Breast epithelium (tissue), 4 donors: ENCODE measurements around the gene USP50. TPM values are rescaled to one million over a fixed set of nuclear protein-coding genes. Genes with fewer than 3 reads are reported as not detected.

ENCODE experiments used
- DNase-seq, 2 donors: peaks; one replicate each; pipeline ENCODE4 v3.0.0-alpha.2; 2019; ENCODE audit warnings: low spot score in 2 of 2
- H3K27ac ChIP-seq, 2 donors: fragments of 200-600 bp; sonication (generic) in 1 of 2; one replicate each; pipeline ENCODE4 v1.5.1; 2016 to 2019; ENCODE audit warnings: mild to moderate bottlenecking in 1 of 2
- H3K27me3 ChIP-seq, 2 donors: fragments of 200-600 bp; sonication (generic) in 1 of 2; one replicate each; pipeline versions ENCODE4 v1.5.1 to v1.6.0; 2017 to 2019; ENCODE audit warnings: control low read depth in 1 of 2, mild to moderate bottlenecking in 1 of 2
- H3K36me3 ChIP-seq: fragments of 200-600 bp; one replicate; pipeline ENCODE4 v1.5.1; 2019
- H3K4me1 ChIP-seq, 2 donors: fragments of 200-600 bp; sonication (generic); one replicate each; pipeline ENCODE4 v1.5.1; 2016 to 2019; ENCODE audit warnings: control low read depth in 1 of 2
- H3K4me3 ChIP-seq, 3 donors: fragments of 200-600 bp; sonication (generic); 1 replicate in 2 of 3; 2 replicates in 1 of 3; pipeline ENCODE4 v1.5.1; 2016 to 2019; ENCODE audit warnings: mild to moderate bottlenecking in 3 of 3, moderate library complexity in 2 of 3
- H3K9me3 ChIP-seq, 2 donors: fragments of 200-600 bp; sonication (generic) in 1 of 2; one replicate each; pipeline ENCODE4 v1.5.1; 2016 to 2019; ENCODE audit warnings: control low read depth in 1 of 2
- CTCF ChIP-seq, 3 donors: fragments of 450-650 bp; IDR thresholded peaks; one replicate each; pipeline ENCODE4 v1.5.1; 2016 to 2017; ENCODE audit warnings: antibody characterized with exemption in 3 of 3, mild to moderate bottlenecking in 3 of 3, moderate library complexity in 3 of 3
- POLR2A ChIP-seq: fragments of 450-650 bp; IDR thresholded peaks from one replicate; pipeline ENCODE4 v1.6.1; 2016; ENCODE audit warnings: antibody characterized with exemption, mild to moderate bottlenecking, moderate library complexity
- POLR2AphosphoS5 ChIP-seq, 3 donors: sonication (generic); formaldehyde crosslinking; IDR thresholded peaks; one replicate each; pipeline ENCODE4 v1.6.1; 2017; ENCODE audit warnings: antibody characterized with exemption in 3 of 3
- intact Hi-C: fragments of 100-400 bp; cut with DNase I; formaldehyde crosslinking; loops from one replicate; pipeline ENCODE4 v1.15.1; 2023; ENCODE audit warnings: low total_unique reads
- total RNA-seq, 3 donors: library from RNA; depleted of rRNA; stranded (reverse); fragments of >200 nt; gene quantifications; one replicate each; pipeline ENCODE4 v1.1.0, GENCODE V29; 2016

The USP50 gene
- total RNA-seq, 3 donors from 2014 or later: 1.2 to 1.3 TPM; not detected in 1

DNA sequence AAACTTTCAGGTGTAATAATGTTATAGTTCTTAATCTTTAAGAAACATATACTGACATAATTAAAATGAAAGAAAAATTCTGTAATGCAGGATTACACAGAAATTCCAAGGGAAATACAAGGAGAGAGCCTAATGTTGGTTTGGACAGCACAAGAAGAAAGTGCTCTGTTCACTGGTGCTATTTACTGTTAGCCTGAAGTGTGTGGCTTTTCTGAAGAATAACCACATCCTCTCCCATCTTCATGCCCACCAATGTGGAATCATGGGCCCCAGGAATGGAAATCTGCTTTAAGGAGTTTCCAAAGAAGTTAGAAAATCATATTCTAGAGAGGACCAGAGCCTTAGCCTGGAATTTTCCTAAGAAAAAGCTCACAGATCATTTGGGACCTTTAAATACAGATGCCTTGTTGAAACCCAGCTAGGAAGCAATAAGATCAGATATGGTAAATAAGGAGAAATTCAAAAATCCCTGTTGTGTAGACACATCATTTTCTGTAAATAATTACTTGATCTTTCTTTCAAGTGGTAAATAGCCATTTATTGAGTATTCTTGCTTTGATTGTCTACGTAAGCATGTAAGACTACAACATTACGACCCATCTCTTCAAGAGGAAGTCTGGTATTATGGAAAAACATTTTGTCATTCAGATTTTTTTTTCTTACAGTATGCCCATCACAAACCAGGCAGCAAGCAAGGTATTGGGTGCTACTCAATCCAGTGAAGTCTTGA lies 10.3 kb upstream of the USP50 start:
- Histone ChIP-seq H3K4me1 (no peaks in the 10 kb centered on the region), H3K9me3 (no peaks in the 10 kb centered on the region), H3K27ac (no peak overlapping the region), H3K36me3 (no peaks in the 10 kb centered on the region), H3K4me3 (no peak overlapping the region), H3K27me3 (no peaks in the 10 kb centered on the region)
- TF ChIP-seq POLR2A (no peak), POLR2AphosphoS5 (IDR thresholded peaks at IDR 0.05) (no peak), CTCF (IDR thresholded peaks at IDR 0.05) (no peak)
- intact Hi-C loops: no loop called here
- no peak for DNase-seq

DNA sequence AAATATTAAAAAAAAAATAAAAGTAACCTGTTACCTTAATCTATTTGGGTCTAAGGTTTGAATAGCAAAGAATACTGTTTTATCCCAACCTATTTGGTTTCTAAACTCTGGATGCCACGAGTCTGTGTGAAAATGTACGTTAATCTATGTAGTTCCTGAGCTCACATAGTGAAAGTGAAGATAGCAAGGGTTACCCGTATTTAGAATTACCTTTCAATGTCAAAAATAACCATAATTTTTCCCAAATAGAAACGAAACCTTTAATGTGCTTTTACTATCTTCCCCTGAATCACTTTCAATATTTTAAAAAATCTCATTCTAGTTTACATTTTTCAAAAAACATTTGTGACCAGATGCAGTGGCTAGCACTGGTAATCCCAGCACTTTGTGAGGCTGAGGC lies 5.8 kb upstream of the USP50 start:
- H3K4me3 ChIP-seq: no peak overlapping the region
- no peaks in the 10 kb centered on the region for H3K4me1 ChIP-seq
- DNase-seq: no peak
- H3K27ac ChIP-seq: no peak overlapping the region
- H3K27me3 ChIP-seq: no peaks in the 10 kb centered on the region
- no peaks in the 10 kb centered on the region for H3K36me3 ChIP-seq
- TF ChIP-seq POLR2AphosphoS5 (IDR thresholded peaks at IDR 0.05): no peak
- no peak for TF ChIP-seq POLR2A
- TF ChIP-seq CTCF (IDR thresholded peaks at IDR 0.05): no peak
- no peaks in the 10 kb centered on the region for H3K9me3 ChIP-seq
- intact Hi-C loops: no loop called here

DNA sequence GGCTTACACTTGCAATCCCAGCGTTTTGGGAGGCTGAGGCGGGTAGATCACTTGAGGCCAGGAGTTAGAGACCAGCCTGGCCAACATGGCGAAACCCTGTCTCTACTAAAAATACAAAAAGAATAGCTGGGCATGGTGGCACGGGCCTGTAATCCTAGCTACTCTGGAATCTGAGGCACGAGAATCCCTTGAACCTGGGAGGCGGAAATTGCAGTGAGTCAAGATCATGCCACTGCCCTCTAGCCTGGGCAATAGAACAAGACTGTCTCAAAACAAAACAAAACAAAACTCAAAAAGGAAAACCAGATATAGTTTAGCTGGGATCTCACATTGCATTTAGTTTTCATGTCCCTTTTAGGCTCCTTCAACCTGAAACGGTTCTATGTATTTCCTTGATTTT lies 2.9 kb upstream of the USP50 start:
- Histone ChIP-seq H3K9me3 (no peaks in the 10 kb centered on the region), H3K4me1 (no peaks in the 10 kb centered on the region), H3K27ac (no peak overlapping the region), H3K36me3 (no peaks in the 10 kb centered on the region), H3K27me3 (no peaks in the 10 kb centered on the region), H3K4me3 (no peak overlapping the region)
- TF ChIP-seq POLR2A (no peak), POLR2AphosphoS5 (IDR thresholded peaks at IDR 0.05) (no peak), CTCF (IDR thresholded peaks at IDR 0.05) (no peak)
- DNase-seq: no peak
- intact Hi-C loops: no loop called here

DNA sequence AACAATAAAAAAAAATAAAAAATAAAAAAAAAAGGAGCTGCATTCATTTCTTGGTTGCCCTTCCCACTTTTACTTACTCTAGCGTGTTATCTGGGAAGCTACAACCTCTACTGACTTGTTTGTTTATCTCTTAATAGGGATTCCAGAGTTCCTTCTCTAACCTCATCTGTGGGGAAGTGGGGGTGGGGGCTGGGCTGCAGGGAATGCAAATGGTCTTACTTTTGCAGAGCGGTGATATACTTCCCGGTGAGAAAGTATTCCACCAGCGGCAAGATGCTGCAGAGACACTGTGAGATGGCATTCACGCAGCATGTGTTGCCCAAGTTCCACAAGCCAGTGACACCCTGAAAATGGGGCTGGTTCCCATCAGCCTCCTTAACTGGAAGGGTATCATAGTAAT lies 2.1 kb downstream of the USP50 start:
- no peaks in the 10 kb centered on the region for H3K9me3 ChIP-seq
- H3K36me3 ChIP-seq: no peaks in the 10 kb centered on the region
- DNase-seq: no peak
- intact Hi-C loops: no loop called here
- H3K4me3 ChIP-seq: no peak overlapping the region
- H3K27me3 ChIP-seq: no peaks in the 10 kb centered on the region
- H3K4me1 ChIP-seq: no peaks in the 10 kb centered on the region
- H3K27ac ChIP-seq: no peak overlapping the region
- TF ChIP-seq POLR2AphosphoS5 (IDR thresholded peaks at IDR 0.05) (no peak), CTCF (IDR thresholded peaks at IDR 0.05) (no peak), POLR2A (no peak)

GRCh38 chr15:50543556-50543955 lies 2.9 kb downstream of the USP50 start:
- H3K27me3 ChIP-seq: no peaks in the 10 kb centered on the region
- H3K9me3 ChIP-seq: no peaks in the 10 kb centered on the region
- no peak for TF ChIP-seq CTCF (IDR thresholded peaks at IDR 0.05)
- no peak for TF ChIP-seq POLR2AphosphoS5 (IDR thresholded peaks at IDR 0.05)
- TF ChIP-seq POLR2A: no peak
- H3K4me1 ChIP-seq: no peaks in the 10 kb centered on the region
- intact Hi-C loops: no loop called here
- no peak overlapping the region for H3K4me3 ChIP-seq
- no peaks in the 10 kb centered on the region for H3K36me3 ChIP-seq
- no peak for DNase-seq
- no peak overlapping the region for H3K27ac ChIP-seq
